GM19395 (cell line): ENCODE results near the gene PCGF1.
"Not testable (repeated sequence)": the region's sequence is repeated elsewhere in the genome, so short reads cannot be mapped to it uniquely, and the experiment has no call there.

ENCODE experiments used
- ATAC-seq: cut with Tn5 transposase; IDR thresholded peaks from one replicate; pipeline ENCODE4 v1.9.1; 2021; ENCODE audit warnings: mild to moderate bottlenecking, moderate library complexity; ENCODE audit not compliant: unreplicated experiment

The PCGF1 gene

DNA sequence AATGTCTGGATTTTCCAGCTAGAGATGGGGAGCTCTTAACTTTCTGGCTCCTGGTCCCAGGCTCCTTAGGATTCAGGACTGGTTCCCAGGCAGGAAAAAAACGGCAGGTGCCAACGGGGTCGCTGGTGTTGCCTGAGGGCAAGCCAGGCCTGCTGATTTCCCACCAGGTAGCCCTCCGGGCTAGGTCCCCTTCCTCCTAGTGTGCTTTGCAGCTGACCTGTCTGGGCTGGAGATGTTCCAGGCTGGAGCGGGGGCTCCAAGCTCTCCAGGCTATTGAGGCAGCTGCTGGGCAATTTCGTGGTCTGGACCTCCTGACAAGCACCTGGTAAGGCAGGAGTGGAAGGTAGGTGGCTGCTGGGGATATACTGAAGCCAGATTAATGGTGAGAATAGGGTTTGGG is 33.0 kb downstream of the PCGF1 start:
- no peak for ATAC-seq

DNA sequence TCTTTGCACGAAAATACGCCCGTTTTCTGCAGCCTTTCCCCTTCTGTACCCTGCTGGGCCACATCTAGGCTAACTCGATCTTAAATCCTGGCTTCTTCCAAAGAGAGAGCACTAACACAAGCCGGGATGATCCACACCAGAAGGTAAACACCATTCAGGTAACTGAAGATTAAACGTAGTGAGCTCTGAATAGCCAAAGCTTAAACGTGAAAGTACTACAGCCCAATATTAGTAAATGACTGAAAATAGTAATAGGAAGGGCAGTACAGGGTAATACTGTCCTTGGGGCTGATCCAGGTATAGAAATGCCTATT is 34.6 kb downstream of the PCGF1 start:
- ATAC-seq, result no peak

DNA sequence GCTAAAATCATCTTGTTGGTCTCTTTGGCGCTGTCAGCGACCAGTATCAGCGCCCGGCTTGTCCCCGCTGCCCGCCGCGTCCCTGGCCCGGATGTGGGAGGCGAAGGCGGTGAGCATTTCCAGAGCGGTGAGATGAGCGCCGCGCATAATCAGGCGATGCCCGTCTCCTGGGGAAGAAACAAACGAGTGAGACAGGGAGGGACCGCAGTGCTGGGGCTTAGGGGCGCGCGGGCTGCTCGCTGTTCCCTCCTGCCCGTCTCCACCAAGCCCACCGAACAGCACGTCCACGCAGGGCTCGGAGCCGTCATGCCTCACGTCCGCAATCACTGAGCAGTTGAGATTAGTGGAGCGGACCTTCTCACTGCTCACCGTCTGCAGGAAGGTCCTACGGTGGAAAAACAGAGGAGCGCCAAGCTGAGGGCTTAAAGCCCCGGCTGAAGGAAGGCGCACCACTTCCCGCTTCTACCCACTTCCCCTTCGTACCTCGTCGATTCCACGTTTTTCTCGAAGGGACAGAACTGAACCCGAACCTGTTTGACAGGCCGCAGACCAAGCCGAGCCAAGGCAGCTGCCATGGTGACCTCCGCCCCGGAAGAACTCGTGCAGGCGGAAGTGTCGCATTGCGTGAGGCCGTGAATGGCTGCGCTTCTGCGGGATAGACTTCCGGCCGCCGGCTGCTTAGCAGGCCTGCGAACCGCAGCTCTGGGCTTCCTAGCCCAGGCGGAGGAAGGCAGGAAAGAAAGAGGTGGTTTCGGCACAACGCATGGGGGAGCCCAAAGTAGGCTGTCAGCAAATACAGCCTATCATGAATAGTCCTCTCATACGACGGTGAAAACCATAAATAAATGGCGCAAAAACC is 35.2 kb downstream of the PCGF1 start, which contains the start of gene MRPL53:
Gene MRPL53, minus strand, starts transcription at position 595 of the 859 bp plus-strand sequence. Its CDS starts 20 bp downstream, at position 575.
- peak; percentile 87 for ATAC-seq

DNA sequence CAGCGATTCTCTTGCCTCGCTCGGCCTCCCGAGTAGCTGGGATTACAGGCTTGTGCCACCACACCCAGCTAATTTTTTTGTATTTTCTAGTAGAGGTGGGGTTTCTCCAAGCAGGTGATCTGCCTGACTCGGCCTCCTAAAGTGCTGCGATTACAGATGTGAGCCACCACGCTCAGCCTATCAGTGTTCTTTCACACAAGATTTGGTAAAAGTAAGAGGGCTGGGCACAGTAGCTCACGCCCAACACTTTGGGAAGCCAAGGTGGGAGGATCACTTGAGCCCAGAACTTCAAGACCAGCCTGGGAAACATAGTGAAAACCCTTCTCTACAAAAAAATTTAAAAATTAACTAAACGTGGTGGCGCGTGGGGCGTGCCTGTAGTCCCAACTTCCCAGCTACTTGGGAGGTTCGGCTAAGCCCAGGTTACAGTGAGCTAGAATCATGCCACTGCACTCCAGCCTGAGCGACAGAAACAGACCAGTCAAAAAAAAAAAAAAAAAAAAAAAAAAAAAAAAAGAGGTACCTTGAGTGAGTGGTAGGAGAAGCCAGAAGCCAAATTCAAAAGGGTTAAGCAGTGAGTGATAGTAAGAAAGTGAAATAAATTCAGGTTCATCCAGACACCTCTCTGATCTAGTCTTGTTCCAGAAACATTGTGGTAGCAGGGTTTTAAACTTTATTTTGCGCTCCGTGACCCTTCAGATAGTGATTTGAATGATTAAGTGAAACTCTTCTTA is 36.0 kb downstream of the PCGF1 start:
- ATAC-seq, result no peak

DNA sequence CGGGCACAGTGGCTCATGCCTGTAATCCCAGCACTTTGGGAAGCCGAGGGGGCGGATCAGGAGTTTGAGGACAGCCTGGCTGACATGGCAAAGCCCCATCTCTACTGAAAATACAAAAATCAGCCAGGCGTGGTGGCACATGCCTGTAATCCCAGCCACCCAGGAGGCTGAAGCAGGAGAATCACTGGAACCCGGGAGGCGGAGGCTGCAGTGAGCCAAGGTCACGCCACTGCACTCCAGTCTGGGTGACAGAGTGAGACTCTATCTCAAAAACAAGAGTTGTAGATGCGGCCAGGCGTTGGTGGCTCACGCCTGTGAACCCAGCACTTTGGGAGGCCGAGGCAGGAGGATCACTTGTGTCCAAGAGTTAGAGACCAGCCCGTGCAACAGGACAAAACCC is 36.8 kb downstream of the PCGF1 start:
- ATAC-seq, result not testable (repeated sequence)

DNA sequence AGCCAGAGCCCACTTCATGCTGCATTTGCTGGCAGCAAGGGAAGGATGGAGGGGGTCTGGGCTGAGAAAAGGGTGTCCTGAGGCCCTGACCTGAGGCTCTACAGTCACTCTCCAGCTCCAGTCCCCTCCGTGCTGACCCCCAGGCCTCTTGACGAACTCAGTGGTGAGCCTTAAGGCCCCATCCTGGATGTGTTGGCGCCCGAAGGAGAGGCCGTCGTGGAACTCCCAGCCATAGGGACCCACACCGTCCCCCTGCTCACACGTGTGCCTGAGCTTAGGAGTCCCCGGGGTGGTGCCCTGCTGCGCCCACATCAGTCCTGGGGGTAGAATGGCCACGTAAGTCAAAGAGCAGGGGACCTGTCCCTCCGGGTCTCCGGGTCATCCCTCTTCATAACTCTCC is 43.1 kb downstream of the PCGF1 start:
- ATAC-seq, result no peak

DNA sequence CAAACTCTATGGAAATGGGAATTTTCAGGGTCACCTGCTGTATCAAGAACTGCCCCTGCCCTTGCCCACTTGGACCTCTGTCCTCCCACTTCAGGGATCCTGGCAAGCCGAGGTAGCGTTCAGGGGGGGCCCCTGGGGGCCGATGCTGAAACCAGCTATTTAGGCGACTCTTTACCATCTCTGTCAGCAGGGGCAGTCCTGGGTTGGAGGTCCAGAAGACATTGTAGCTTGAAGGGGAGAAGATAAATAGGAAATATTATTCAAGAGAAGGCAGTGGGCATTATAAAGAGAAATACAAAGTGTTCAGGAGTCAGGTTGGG is 44.7 kb downstream of the PCGF1 start:
- no peak for ATAC-seq

DNA sequence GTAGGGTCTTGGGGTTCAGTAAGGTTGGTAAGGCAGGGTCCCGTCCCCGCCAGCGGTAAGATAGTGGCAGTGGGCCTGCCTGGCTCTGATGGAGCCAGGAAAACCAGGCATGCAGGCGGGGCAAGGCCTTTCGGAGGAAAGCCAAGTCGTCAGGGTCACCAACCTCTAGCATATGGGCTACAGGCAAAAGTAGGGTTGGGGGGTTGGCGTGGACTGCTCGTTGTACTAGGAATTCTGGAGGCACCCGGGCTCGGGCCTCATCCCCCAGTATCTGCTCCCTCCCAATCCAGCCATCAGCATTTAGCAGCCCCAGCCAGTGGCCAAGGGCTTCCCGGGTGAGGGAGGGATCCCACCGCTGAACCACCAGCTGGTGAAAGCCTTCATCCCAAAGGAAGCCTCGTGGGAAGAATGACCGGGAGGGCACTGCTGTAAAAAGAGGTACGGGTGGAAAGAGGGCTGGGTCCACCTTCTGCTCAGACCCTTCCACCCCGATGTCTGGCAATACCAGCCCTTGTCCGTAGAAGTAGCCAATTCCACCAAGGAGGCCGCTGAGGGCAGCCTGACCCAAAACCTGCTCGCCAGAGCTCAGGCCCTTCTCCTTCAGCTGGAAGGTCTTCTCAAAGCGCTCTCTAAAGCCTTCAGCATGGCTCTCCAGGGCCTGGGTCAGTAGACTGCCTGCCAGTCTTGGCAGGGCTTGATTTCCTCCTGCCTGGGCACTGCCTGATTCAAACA is 45.3 kb downstream of the PCGF1 start:
- no peak for ATAC-seq

DNA sequence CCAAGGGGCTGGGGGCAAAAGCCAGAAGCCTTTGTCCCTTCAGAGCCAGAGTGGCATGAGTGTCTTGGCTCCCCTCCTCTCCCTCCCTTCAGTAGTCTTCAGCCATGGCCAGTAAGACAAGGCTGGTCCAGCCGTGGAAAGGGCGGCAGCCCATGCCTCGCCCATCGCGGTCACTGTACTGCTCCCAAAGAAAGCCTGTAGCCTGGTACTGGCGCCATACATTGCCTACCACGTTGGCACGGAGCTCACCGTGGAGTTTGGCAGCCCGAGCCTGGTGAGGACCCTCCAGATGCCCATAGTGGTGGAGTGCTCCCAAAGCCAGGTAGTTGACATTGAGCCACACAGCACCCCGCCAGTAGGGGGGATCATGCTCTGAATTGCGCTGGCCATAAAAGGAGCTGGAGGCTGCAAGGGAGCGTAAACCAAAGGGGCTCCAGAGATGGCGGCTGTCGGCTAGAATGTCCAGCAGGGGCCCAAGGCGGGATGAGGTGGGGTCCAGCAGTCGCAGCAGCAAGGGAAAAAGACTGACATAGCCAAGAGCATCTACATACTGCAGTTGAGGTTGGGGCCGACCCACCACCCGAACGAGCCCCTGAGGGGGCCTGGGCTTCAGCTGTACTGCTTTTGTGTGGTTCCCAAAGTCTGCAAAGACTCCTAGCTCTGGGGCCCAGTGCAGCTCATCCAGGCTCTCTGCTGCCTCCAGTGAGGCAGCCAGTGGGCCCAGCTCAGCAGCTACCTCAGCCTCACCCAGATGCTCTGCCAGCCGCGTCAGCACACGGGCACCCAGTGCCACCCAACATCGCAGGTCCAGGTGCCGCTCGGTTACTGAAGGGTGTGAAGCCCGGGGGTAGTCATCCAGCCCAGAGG is 46.1 kb downstream of the PCGF1 start:
- no peak for ATAC-seq

DNA sequence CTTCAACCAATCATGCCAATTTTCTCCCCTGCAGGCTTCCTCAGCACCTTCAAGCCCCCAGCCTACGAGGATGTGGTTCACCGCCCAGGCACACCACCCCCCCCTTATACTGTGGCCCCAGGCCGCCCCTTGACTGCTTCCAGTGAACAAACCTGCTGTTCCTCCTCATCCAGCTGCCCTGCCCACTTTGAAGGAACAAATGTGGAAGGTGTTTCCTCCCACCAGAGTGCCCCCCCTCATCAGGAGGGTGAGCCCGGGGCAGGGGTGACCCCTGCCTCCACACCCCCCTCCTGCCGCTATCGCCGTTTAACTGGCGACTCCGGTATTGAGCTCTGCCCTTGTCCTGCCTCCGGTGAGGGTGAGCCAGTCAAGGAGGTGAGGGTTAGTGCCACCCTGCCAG is 47.3 kb downstream of the PCGF1 start:
- ATAC-seq, result not testable (repeated sequence)

DNA sequence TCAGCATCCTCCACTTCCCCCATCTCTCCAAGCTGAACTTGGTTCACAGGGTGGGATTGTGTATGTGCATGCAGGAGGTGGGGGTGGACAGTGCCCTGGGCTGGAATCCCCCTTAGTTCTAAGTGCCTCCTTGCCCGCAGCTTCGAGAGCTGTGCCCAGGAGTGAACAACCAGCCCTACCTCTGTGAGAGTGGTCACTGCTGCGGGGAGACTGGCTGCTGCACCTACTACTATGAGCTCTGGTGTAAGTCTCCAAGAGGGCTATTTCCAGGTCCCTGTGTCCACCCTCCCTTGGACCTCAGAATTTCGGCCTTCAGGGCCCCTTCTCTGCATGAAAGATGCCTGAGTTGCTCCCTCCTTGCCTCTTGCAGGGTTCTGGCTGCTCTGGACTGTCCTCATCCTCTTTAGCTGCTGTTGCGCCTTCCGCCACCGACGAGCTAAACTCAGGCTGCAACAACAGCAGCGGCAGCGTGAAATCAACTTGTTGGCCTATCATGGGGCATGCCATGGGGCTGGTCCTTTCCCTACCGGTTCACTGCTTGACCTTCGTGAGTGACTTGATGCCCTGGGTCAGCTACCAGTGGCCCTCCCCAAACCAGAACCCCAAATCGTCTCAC is 47.9 kb downstream of the PCGF1 start:
- ATAC-seq, result not testable (repeated sequence)

DNA sequence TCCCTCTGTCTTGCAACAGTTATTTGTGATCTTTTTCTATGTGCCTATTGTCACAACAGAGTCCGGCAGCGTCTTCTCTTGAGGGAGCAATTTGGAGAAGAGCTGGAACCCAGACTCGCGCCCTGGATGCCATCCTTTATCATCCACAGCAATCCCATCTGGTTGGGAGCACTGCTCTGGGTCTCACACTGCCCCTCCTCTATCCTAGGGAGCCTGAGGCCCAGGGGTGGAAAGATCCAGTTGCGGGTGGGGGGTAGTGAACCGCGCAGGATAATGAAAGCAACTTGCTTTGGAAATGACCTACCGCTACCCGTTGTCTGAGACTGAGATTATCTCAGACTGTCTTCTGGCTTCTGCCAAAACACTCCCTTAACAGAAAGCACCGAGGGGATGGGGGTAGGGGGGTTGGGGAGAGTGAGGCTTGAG is 48.5 kb downstream of the PCGF1 start:
- no peak for ATAC-seq

DNA sequence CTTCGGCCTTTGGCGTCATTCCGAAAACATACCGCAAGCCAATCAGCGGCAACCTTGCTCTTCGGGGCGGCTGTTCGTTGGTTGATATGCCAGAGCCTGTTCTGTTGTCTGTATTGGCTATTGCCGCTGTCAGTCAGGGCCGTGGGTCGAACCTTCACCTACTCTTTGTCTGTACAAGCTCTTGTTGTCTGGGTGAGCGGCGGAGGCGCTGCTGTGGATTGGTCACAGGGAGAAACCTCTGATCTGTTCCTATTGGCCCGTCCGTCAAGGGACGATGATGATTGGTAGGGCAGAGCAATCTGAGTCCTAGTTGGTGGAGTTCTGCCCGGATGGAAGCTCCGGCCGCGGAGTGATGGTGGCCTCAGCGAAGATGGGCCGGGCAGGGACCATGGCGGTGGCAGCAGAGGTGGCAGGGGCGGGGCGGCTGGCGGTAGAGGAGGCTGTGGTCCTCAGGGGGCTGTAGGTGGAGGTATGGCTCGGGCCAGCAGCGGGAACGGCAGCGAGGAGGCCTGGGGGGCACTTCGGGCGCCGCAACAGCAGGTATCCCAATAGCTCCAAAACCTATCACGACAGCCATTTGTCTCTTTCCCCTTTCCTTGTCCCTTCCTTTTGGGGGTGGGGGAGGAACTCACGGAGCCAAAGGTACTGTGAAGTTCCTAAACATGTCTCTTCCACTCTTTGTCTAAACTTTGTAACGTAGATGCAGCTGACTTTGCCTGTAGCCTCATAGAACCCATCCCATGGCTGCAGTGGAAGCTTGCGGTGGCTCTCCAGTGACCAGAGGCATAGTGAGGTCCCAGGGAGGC is 49.2 kb downstream of the PCGF1 start, which contains the start of gene WBP1:
Gene WBP1, plus strand, starts transcription at position 307 of the 806 bp plus-strand sequence. Its CDS starts 165 bp downstream, at position 472.
- ATAC-seq, result peak; percentile 84

DNA sequence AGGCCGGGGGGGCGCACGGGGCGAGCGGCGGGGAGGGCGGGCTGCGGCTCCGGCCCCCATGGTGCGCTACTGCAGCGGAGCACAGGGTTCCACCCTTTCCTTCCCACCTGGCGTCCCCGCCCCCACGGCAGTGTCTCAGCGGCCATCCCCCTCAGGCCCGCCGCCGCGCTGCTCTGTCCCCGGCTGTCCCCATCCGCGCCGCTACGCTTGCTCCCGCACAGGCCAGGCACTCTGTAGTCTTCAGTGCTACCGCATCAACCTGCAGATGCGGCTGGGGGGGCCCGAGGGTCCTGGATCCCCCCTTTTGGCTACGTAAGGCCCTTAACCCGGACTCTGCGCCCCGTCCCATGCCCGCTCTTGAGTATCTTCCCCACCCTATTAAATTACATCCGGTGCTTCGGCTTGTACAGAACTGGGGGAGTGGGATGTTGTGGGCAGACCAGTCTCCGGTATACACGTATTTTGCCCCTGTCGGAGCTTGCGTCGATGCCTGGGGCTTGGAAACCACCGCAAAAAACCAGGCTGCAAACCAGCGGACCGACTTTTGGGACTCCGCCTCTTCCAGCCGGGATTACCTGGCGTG is 49.9 kb downstream of the PCGF1 start:
- peak; percentile 42 for ATAC-seq

DNA sequence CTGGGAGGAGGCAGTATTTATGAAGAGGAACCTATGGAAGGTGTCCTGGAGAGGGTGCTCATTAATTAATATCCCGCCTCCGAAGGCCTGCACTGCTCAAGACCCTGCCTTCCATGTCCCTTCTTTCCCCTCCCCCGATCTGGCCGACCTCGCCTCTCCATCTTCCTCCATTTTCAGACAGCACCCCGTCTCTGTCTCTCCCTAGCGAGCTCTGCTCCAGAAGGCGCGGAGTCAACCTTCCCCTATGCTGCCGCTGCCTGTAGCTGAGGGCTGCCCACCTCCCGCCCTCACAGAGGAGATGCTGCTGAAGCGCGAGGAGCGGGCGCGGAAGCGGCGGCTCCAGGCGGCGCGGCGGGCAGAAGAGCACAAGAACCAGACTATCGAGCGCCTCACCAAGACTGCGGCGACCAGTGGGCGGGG is 50.4 kb downstream of the PCGF1 start:
- no peak for ATAC-seq
